Neural cell (in vitro differentiated cells): ENCODE results near the gene CEBPZ. TPM values are rescaled to one million over a fixed set of nuclear protein-coding genes. Genes with fewer than 3 reads are reported as not detected.

ENCODE experiments used
- H2AFZ ChIP-seq: fragments of 200-600, 300-800 bp; sonication (generic), shearing (Covaris generic); 2 replicates; pipeline ENCODE4 v1.6.0; 2014; ENCODE audit warnings: low read depth, mild to moderate bottlenecking, antibody characterized with exemption, low read length, moderate library complexity
- H3F3A ChIP-seq: fragments of 200-600 bp; shearing (Covaris generic); 2 replicates; pipeline ENCODE4 v1.6.1; 2016; ENCODE audit warnings: mild to moderate bottlenecking, moderate library complexity, mixed read lengths, antibody characterized with exemption, low read length; ENCODE audit not compliant: insufficient read depth, poor library complexity, severe bottlenecking
- H3K27ac ChIP-seq: fragments of 200-600, 300-800 bp; sonication (generic), shearing (Covaris generic); 2 replicates; pipeline ENCODE4 v1.5.1; 2014; ENCODE audit warnings: mild to moderate bottlenecking, low read length, moderate library complexity
- H3K27me3 ChIP-seq: fragments of 300-800, 200-600 bp; sonication (generic), shearing (Covaris generic); 2 replicates; pipeline ENCODE4 v1.6.0; 2014; ENCODE audit warnings: mild to moderate bottlenecking, low read depth, low read length, moderate library complexity; ENCODE audit not compliant: insufficient read depth
- H3K36me3 ChIP-seq: fragments of 300-800, 200-600 bp; sonication (generic), shearing (Covaris generic); 2 replicates; pipeline ENCODE4 v1.5.1; 2014; ENCODE audit warnings: mild to moderate bottlenecking, antibody characterized with exemption, low read length, moderate library complexity; ENCODE audit not compliant: insufficient read depth
- H3K4me2 ChIP-seq: fragments of 300-800, 200-600 bp; sonication (generic), shearing (Covaris generic); 2 replicates; pipeline ENCODE4 v1.6.0; 2014; ENCODE audit warnings: mild to moderate bottlenecking, low read length
- H3K4me3 ChIP-seq: fragments of 300-800, 200-600 bp; sonication (generic), shearing (Covaris generic); 2 replicates; pipeline ENCODE4 v1.5.1; 2014; ENCODE audit warnings: mild to moderate bottlenecking, low read length, moderate library complexity
- H3K79me2 ChIP-seq: fragments of 200-600 bp; shearing (Covaris generic); replicated peaks from 2 replicates; pipeline ENCODE4 v1.6.0; 2014; ENCODE audit warnings: mild to moderate bottlenecking, low read length, moderate library complexity; ENCODE audit not compliant: insufficient read depth
- H3K9ac ChIP-seq: fragments of 300-800, 200-600 bp; sonication (generic), shearing (Covaris generic); 2 replicates; pipeline ENCODE4 v1.6.1; 2016; ENCODE audit warnings: mild to moderate bottlenecking, low read length, mixed read lengths
- H3K9me2 ChIP-seq: fragments of 200-600 bp; shearing (Covaris generic); 2 replicates; pipeline ENCODE4 v1.6.1; 2016; ENCODE audit warnings: mild to moderate bottlenecking, low read length, mixed read lengths; ENCODE audit not compliant: insufficient read depth
- H3K9me3 ChIP-seq: fragments of 200-600, 300-800 bp; sonication (generic), shearing (Covaris generic); 2 replicates; pipeline ENCODE4 v1.6.1; 2016; ENCODE audit warnings: mild to moderate bottlenecking, mixed run types, low read length, moderate library complexity, mixed read lengths
- H4K20me1 ChIP-seq: fragments of 200-600 bp; shearing (Covaris generic); 2 replicates; pipeline ENCODE4 v1.6.1; 2016; ENCODE audit warnings: mild to moderate bottlenecking, mixed run types; ENCODE audit not compliant: insufficient read depth
- EP300 ChIP-seq: fragments of 450-650 bp; conservative IDR thresholded peaks from 2 replicates; pipeline ENCODE4 v1.6.1; 2014; ENCODE audit warnings: antibody characterized with exemption, mild to moderate bottlenecking, moderate library complexity; ENCODE audit not compliant: poor library complexity, severe bottlenecking
- EZH2 ChIP-seq: fragments of 200-600, 300-800 bp; shearing (Covaris generic), sonication (generic); IDR thresholded peaks from 2 replicates; pipeline ENCODE4 v1.6.1; 2014; ENCODE audit warnings: antibody characterized with exemption, low read length, borderline replicate concordance, mild to moderate bottlenecking; ENCODE audit not compliant: insufficient read depth, poor library complexity, severe bottlenecking
- MXI1 ChIP-seq: fragments of 450-650 bp; conservative IDR thresholded peaks from 2 replicates; pipeline ENCODE4 v1.6.1; 2014; ENCODE audit warnings: antibody characterized with exemption, mild to moderate bottlenecking; ENCODE audit not compliant: poor library complexity, severe bottlenecking
- POLR2AphosphoS5 ChIP-seq: IDR thresholded peaks from 2 replicates; pipeline ENCODE4 v1.6.1; 2012
- RAD21 ChIP-seq: fragments of 450-650 bp; conservative IDR thresholded peaks from 2 replicates; pipeline ENCODE4 v1.6.1; 2014; ENCODE audit warnings: antibody characterized with exemption, mild to moderate bottlenecking, moderate library complexity
- SMC3 ChIP-seq: fragments of 450-650 bp; conservative IDR thresholded peaks from 2 replicates; pipeline ENCODE4 v1.6.1; 2014; ENCODE audit warnings: antibody characterized with exemption, mild to moderate bottlenecking, moderate library complexity; ENCODE audit not compliant: poor library complexity
- TAF1 ChIP-seq: IDR thresholded peaks from 2 replicates; pipeline ENCODE4 v1.6.1; 2012; ENCODE audit warnings: low read depth
- polyA minus RNA-seq: library from RNA; depleted of rRNA, polyadenylated mRNA; stranded (reverse); fragments of >200 nt; gene quantifications from 2 replicates; pipeline ENCODE4 v1.2.3, GENCODE V29; 2014
- polyA plus RNA-seq: library from polyadenylated mRNA; depleted of rRNA; stranded (reverse); fragments of >200 nt; gene quantifications from 2 replicates; pipeline ENCODE4 v1.2.3, GENCODE V29; 2014
- TF ChIP-seq, protein P1 (sequence below): fragments of 450-650 bp; IDR thresholded peaks from 2 replicates; pipeline ENCODE4 v1.5.1; 2014; ENCODE audit warnings: antibody characterized with exemption, mild to moderate bottlenecking, moderate library complexity; ENCODE audit not compliant: poor library complexity, severe bottlenecking
- TF ChIP-seq, protein P2 (sequence below): IDR thresholded peaks from 2 replicates; pipeline ENCODE4 v1.6.1; 2012; ENCODE audit warnings: borderline replicate concordance

CEBPZ gene, protein sequence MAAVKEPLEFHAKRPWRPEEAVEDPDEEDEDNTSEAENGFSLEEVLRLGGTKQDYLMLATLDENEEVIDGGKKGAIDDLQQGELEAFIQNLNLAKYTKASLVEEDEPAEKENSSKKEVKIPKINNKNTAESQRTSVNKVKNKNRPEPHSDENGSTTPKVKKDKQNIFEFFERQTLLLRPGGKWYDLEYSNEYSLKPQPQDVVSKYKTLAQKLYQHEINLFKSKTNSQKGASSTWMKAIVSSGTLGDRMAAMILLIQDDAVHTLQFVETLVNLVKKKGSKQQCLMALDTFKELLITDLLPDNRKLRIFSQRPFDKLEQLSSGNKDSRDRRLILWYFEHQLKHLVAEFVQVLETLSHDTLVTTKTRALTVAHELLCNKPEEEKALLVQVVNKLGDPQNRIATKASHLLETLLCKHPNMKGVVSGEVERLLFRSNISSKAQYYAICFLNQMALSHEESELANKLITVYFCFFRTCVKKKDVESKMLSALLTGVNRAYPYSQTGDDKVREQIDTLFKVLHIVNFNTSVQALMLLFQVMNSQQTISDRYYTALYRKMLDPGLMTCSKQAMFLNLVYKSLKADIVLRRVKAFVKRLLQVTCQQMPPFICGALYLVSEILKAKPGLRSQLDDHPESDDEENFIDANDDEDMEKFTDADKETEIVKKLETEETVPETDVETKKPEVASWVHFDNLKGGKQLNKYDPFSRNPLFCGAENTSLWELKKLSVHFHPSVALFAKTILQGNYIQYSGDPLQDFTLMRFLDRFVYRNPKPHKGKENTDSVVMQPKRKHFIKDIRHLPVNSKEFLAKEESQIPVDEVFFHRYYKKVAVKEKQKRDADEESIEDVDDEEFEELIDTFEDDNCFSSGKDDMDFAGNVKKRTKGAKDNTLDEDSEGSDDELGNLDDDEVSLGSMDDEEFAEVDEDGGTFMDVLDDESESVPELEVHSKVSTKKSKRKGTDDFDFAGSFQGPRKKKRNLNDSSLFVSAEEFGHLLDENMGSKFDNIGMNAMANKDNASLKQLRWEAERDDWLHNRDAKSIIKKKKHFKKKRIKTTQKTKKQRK
- polyA plus RNA-seq (33.8 and 39.1 TPM in 2 replicates), polyA minus RNA-seq (62.1 and 72.7 TPM in 2 replicates)

GRCh38 chr2:37231241-37232130, at the start of gene CEBPZ, which contains the start of gene NDUFAF7:
Gene CEBPZ (minus strand): TSS chr2:37231596. CDS start chr2:37231567, 29 bp downstream.
Gene NDUFAF7 (plus strand): TSS chr2:37231658. CDS start chr2:37231706, 48 bp downstream.
- Histone ChIP-seq H4K20me1 (no peaks in the 10 kb centered on the region), H3K4me3 (peak within 1 kb of the TSS; percentile 88), H3K9me2 (no peaks in the 10 kb centered on the region), H3K79me2 (peaks cover 49% of the 10 kb centered on the region), H3K4me2 (peak within 1 kb of the TSS; percentile 89), H3K36me3 (peaks cover 12% of the 10 kb centered on the region), H3K27me3 (no peaks in the 10 kb centered on the region), H2AFZ (peak within 1 kb of the TSS; percentile 77), H3K9me3 (no peaks in the 10 kb centered on the region), H3F3A (no peaks in the 10 kb centered on the region), H3K9ac (peak within 1 kb of the TSS; percentile 92), H3K27ac (peak within 1 kb of the TSS; percentile 93)
- TF ChIP-seq, protein P1, sequence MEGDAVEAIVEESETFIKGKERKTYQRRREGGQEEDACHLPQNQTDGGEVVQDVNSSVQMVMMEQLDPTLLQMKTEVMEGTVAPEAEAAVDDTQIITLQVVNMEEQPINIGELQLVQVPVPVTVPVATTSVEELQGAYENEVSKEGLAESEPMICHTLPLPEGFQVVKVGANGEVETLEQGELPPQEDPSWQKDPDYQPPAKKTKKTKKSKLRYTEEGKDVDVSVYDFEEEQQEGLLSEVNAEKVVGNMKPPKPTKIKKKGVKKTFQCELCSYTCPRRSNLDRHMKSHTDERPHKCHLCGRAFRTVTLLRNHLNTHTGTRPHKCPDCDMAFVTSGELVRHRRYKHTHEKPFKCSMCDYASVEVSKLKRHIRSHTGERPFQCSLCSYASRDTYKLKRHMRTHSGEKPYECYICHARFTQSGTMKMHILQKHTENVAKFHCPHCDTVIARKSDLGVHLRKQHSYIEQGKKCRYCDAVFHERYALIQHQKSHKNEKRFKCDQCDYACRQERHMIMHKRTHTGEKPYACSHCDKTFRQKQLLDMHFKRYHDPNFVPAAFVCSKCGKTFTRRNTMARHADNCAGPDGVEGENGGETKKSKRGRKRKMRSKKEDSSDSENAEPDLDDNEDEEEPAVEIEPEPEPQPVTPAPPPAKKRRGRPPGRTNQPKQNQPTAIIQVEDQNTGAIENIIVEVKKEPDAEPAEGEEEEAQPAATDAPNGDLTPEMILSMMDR: peak; percentile 30
- TF ChIP-seq MXI1 (peak; percentile 96), TAF1 (peak; percentile 81), POLR2AphosphoS5 (peak; percentile 90), RAD21 (peak; percentile 47), EP300 (peak; percentile 49), SMC3 (peak; percentile 51), EZH2 (no peak)
- TF ChIP-seq, protein P2, sequence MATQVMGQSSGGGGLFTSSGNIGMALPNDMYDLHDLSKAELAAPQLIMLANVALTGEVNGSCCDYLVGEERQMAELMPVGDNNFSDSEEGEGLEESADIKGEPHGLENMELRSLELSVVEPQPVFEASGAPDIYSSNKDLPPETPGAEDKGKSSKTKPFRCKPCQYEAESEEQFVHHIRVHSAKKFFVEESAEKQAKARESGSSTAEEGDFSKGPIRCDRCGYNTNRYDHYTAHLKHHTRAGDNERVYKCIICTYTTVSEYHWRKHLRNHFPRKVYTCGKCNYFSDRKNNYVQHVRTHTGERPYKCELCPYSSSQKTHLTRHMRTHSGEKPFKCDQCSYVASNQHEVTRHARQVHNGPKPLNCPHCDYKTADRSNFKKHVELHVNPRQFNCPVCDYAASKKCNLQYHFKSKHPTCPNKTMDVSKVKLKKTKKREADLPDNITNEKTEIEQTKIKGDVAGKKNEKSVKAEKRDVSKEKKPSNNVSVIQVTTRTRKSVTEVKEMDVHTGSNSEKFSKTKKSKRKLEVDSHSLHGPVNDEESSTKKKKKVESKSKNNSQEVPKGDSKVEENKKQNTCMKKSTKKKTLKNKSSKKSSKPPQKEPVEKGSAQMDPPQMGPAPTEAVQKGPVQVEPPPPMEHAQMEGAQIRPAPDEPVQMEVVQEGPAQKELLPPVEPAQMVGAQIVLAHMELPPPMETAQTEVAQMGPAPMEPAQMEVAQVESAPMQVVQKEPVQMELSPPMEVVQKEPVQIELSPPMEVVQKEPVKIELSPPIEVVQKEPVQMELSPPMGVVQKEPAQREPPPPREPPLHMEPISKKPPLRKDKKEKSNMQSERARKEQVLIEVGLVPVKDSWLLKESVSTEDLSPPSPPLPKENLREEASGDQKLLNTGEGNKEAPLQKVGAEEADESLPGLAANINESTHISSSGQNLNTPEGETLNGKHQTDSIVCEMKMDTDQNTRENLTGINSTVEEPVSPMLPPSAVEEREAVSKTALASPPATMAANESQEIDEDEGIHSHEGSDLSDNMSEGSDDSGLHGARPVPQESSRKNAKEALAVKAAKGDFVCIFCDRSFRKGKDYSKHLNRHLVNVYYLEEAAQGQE: peak; percentile 81
